ENCODE measurements around the gene MRNIP. TPM values are rescaled to one million over a fixed set of nuclear protein-coding genes. Genes with fewer than 3 reads are reported as not detected.

Gene MRNIP
- total RNA-seq, 1 experiment from 2014 or later: 33.6 TPM

GRCh38 chr5:179816796-179817469 is 41.7 kb downstream of the MRNIP start:
- no peaks in the 10 kb centered on the region for H3K27me3 ChIP-seq (ENCODE audit: low read length)
- no peaks in the 10 kb centered on the region for H3K9me3 ChIP-seq (ENCODE audit: low read length)
- no peak overlapping the region for H3K4me2 ChIP-seq (ENCODE audit: low read depth, low read length, poor library complexity, severe bottlenecking)
- H3K27ac ChIP-seq (ENCODE audit: low read length): no peak overlapping the region
- DNase-seq: no peak
- H3K36me3 ChIP-seq (ENCODE audit: insufficient read depth, low read length): no peaks in the 10 kb centered on the region
- no peaks in the 10 kb centered on the region for H3K9me2 ChIP-seq (replicated peaks; ENCODE audit: insufficient read depth, low read length)
- no peak overlapping the region for H3K9ac ChIP-seq (ENCODE audit: low read length)
- H3K4me1 ChIP-seq (ENCODE audit: low read length): peaks cover 31% of the 10 kb centered on the region
- H3K79me2 ChIP-seq (ENCODE audit: low read length): peaks cover 11% of the 10 kb centered on the region
- H2AFZ ChIP-seq (ENCODE audit: low read length): no peak overlapping the region
- H3K4me3 ChIP-seq (ENCODE audit: low read length): no peak overlapping the region
- H4K20me1 ChIP-seq (ENCODE audit: insufficient read depth, low read depth, low read length): peaks cover 7% of the 10 kb centered on the region

- H4K20me1 ChIP-seq (ENCODE audit: insufficient read depth, low read depth, low read length): peaks cover 4% of the 10 kb centered on the region; the same call in 1 of the 2 replicates
- H3K4me2 ChIP-seq (ENCODE audit: low read depth, low read length, poor library complexity, severe bottlenecking): no peak overlapping the region
- no peaks in the 10 kb centered on the region for H3K9me3 ChIP-seq (ENCODE audit: low read length)
- no peaks in the 10 kb centered on the region for H3K9me2 ChIP-seq (replicated peaks; ENCODE audit: insufficient read depth, low read length)
- H3K79me2 ChIP-seq (ENCODE audit: low read length): peaks cover 6% of the 10 kb centered on the region
- no peak overlapping the region for H2AFZ ChIP-seq (ENCODE audit: low read length)
- no peaks in the 10 kb centered on the region for H3K27me3 ChIP-seq (ENCODE audit: low read length)
- no peak overlapping the region for H3K4me3 ChIP-seq (ENCODE audit: low read length)
- no peak overlapping the region for H3K27ac ChIP-seq (ENCODE audit: low read length)
- H3K9ac ChIP-seq (ENCODE audit: low read length): no peak overlapping the region
- no peak for DNase-seq
- H3K4me1 ChIP-seq (ENCODE audit: low read length): peaks cover 26% of the 10 kb centered on the region
- H3K36me3 ChIP-seq (ENCODE audit: insufficient read depth, low read length): no peaks in the 10 kb centered on the region
Measured at GRCh38 chr5:179816401-179816795, 42.2 kb downstream of the MRNIP start.

DNA sequence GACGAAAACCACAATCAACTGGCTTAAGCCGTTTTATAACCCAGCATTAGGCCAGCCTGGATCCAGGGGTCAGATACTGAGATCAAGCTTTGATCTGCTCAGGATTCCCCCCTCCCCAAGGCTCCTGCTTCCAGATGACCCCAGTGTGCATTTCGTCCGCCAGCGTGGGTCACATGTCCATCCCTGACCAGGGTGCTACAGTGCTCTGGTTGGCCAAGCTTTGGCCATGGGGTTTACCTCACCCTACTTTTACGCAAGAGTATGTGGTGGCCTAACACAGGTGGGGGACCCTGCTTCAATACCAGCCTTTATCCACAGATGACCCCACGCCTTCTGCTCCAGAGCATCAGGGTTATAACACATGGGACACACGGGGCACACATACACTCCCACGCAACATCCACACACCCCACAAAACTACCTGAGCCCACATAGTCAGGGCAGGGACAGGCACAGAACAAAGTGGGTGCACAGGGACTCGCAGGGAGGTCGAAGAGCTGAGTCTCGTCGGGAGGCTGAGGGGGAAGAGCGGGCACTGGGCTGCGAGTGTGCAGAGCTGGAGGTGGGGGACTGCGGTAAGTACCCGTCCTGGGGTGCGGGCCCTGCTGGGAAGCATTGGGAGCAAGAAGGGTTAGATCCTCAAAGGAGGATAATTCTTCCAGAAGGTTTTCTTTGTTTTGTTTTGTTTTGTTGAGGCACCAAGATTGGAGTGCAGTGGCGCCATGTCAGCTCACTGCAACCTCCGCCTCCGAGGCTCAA is 42.9 kb downstream of the MRNIP start:
- Histone ChIP-seq H3K79me2 (ENCODE audit: low read length) (no peaks in the 10 kb centered on the region), H3K36me3 (ENCODE audit: insufficient read depth, low read length) (no peaks in the 10 kb centered on the region; the same call in 1 of the 2 replicates), H4K20me1 (ENCODE audit: insufficient read depth, low read depth, low read length) (no peaks in the 10 kb centered on the region), H3K4me1 (ENCODE audit: low read length) (peaks cover 26% of the 10 kb centered on the region), H3K9ac (ENCODE audit: low read length) (no peak overlapping the region), H3K27ac (ENCODE audit: low read length) (no peak overlapping the region), H3K9me2 (replicated peaks; ENCODE audit: insufficient read depth, low read length) (no peaks in the 10 kb centered on the region), H3K27me3 (ENCODE audit: low read length) (no peaks in the 10 kb centered on the region), H3K9me3 (ENCODE audit: low read length) (no peaks in the 10 kb centered on the region), H2AFZ (ENCODE audit: low read length) (no peak overlapping the region), H3K4me2 (ENCODE audit: low read depth, low read length, poor library complexity, severe bottlenecking) (no peak overlapping the region), H3K4me3 (ENCODE audit: low read length) (no peak overlapping the region)
- DNase-seq: no peak

- H3K4me3 ChIP-seq (ENCODE audit: low read length): no peak overlapping the region
- H3K9ac ChIP-seq (ENCODE audit: low read length): no peak overlapping the region
- no peak overlapping the region for H3K4me2 ChIP-seq (ENCODE audit: low read depth, low read length, poor library complexity, severe bottlenecking)
- peaks cover 11% of the 10 kb centered on the region for H3K4me1 ChIP-seq (ENCODE audit: low read length)
- H3K36me3 ChIP-seq (ENCODE audit: insufficient read depth, low read length): no peaks in the 10 kb centered on the region; the same call in 1 of the 2 replicates
- no peaks in the 10 kb centered on the region for H3K9me2 ChIP-seq (replicated peaks; ENCODE audit: insufficient read depth, low read length)
- no peak overlapping the region for H3K27ac ChIP-seq (ENCODE audit: low read length)
- no peaks in the 10 kb centered on the region for H3K9me3 ChIP-seq (ENCODE audit: low read length)
- no peaks in the 10 kb centered on the region for H4K20me1 ChIP-seq (ENCODE audit: insufficient read depth, low read depth, low read length)
- DNase-seq: no peak
- H2AFZ ChIP-seq (ENCODE audit: low read length): no peak overlapping the region
- no peaks in the 10 kb centered on the region for H3K27me3 ChIP-seq (ENCODE audit: low read length)
- no peaks in the 10 kb centered on the region for H3K79me2 ChIP-seq (ENCODE audit: low read length)
Measured at GRCh38 chr5:179814090-179814489, 44.5 kb downstream of the MRNIP start.

DNA sequence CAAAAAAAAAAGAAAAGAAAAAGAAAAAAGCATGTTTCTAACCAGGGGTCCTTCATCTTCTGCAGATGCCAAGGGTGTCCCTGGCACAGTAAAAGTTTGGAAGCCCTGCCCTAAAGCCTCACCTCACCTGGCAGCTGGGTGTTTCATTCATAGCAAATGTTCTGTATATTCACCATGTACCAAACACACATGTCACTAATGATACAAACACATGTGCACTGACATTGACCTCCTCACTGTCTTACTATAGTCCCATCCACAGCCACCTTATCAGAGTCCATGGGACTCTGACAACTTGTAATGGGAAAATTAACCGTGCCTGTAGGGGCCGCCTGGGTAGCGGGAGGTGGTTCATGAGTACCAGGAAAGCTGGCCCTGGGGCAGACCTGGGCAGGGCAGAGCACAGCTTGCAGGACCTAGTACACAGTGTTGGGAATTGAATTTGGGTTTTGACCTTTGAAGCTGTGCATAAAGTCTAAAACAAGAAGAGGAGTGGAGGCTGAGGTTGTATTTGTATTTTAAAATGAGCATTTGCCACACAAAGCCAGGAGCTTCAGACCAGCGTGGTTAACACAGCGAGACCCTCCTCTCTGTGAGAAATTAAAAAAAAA is 45.5 kb downstream of the MRNIP start:
- H3K79me2 ChIP-seq (ENCODE audit: low read length): peaks cover 4% of the 10 kb centered on the region; the same call in 1 of the 2 replicates
- H3K9me2 ChIP-seq (replicated peaks; ENCODE audit: insufficient read depth, low read length): no peaks in the 10 kb centered on the region
- H3K36me3 ChIP-seq (ENCODE audit: insufficient read depth, low read length): no peaks in the 10 kb centered on the region; the same call in 1 of the 2 replicates
- H3K4me2 ChIP-seq (ENCODE audit: low read depth, low read length, poor library complexity, severe bottlenecking): no peak overlapping the region
- no peak overlapping the region for H3K9ac ChIP-seq (ENCODE audit: low read length)
- H3K4me1 ChIP-seq (ENCODE audit: low read length): peaks cover under 1% of the 10 kb centered on the region
- no peaks in the 10 kb centered on the region for H3K9me3 ChIP-seq (ENCODE audit: low read length)
- no peaks in the 10 kb centered on the region for H3K27me3 ChIP-seq (ENCODE audit: low read length)
- no peak overlapping the region for H3K27ac ChIP-seq (ENCODE audit: low read length)
- H2AFZ ChIP-seq (ENCODE audit: low read length): no peak overlapping the region
- no peaks in the 10 kb centered on the region for H4K20me1 ChIP-seq (ENCODE audit: insufficient read depth, low read depth, low read length)
- no peak for DNase-seq
- no peak overlapping the region for H3K4me3 ChIP-seq (ENCODE audit: low read length)

DNA sequence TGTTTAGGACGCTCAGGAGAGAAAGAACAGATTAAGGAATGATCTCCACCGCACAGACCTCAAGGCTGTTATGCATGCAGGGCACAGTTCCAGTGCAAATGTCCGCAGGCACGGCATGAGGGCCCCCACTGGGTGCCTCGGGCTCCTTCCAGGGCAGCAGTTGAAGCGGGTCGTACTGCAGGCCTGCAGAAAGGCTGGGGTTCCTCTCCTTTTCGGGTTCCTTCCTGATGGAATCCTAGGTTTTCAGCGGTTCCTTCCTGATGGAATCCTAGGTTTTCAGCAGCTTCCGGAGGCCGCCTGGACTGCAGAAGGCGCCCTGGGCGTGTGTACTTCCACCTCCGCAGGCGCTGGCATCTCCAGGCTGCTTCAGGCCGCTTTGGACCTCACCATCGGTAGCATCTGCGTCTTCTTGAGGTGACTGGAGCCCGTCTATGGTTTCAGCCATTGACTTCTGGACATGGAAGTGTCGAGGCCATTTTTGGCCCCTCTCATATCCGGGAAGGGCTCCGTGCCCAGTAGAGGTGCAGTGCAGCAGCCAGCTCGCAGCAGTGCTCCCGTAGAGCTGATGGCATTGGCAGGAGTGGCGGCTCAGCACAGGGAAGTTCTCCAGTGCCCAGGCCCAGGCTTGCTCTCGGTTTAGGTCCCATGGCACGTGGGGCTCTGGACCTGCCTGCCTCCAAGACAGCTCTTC is 46.3 kb downstream of the MRNIP start:
- Histone ChIP-seq H3K4me3 (ENCODE audit: low read length) (no peak overlapping the region), H3K79me2 (ENCODE audit: low read length) (peaks cover 7% of the 10 kb centered on the region; the same call in 1 of the 2 replicates), H3K36me3 (ENCODE audit: insufficient read depth, low read length) (no peaks in the 10 kb centered on the region; the same call in 1 of the 2 replicates), H3K9me3 (ENCODE audit: low read length) (no peaks in the 10 kb centered on the region), H2AFZ (ENCODE audit: low read length) (no peak overlapping the region), H3K27me3 (ENCODE audit: low read length) (no peaks in the 10 kb centered on the region), H3K27ac (ENCODE audit: low read length) (no peak overlapping the region), H4K20me1 (ENCODE audit: insufficient read depth, low read depth, low read length) (no peaks in the 10 kb centered on the region), H3K4me2 (ENCODE audit: low read depth, low read length, poor library complexity, severe bottlenecking) (no peak overlapping the region), H3K4me1 (ENCODE audit: low read length) (no peaks in the 10 kb centered on the region; the same call in 1 of the 2 replicates), H3K9ac (ENCODE audit: low read length) (no peak overlapping the region), H3K9me2 (replicated peaks; ENCODE audit: insufficient read depth, low read length) (no peaks in the 10 kb centered on the region)
- DNase-seq: no peak

DNA sequence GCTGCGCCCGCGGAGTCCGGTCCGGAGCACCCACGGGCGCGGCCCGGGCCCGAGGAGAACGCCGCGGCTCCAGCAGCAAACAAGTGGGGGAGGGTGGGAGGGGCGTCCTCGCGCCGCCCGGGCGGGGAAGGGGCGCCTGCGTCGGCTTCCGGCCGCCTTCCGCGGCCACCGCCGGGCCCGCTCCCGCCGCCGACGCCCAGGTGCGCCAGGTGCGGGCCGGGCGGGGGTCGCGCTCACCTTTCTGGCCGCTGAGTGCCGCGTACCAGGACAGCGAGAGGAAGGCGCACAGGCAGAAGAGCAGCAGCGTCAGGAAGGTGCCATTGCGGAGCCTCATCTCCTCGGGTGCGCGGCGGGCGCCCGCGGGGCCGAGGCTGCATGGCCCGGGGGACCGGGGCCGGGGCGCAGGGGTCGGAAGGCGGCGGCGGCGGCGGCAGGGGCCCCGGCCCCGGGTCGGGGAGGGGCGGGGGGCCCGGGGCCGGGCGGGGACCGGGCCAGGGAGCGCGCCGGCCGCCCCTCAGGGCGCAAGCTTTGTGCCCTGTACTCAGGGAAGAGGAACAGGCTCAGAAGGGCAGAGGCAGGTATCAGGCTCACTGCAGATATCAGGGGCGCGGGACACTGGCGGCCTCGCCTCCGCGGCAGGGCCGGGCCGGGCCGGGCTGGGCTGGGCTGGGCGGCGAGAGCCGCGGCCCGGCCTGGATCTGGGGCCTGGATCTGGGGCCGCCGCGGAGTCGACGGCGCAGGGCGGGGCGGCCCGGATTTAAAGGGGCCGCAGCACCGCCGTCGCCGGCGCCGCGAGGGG is 52.2 kb downstream of the MRNIP start, which contains the start of gene MGAT4B:
TSS of gene MGAT4B (minus strand) at position 617 of the 799 bp plus-strand sequence. CDS start at position 334, 283 bp downstream.
- peaks cover 9% of the 10 kb centered on the region; the same call in 1 of the 2 replicates for H4K20me1 ChIP-seq (ENCODE audit: insufficient read depth, low read depth, low read length)
- H3K79me2 ChIP-seq (ENCODE audit: low read length): peaks cover 16% of the 10 kb centered on the region
- peak within 1 kb of the TSS; percentile 95 for H3K9ac ChIP-seq (ENCODE audit: low read length)
- peak within 1 kb of the TSS; percentile 54 for H3K27ac ChIP-seq (ENCODE audit: low read length)
- H3K27me3 ChIP-seq (ENCODE audit: low read length): no peaks in the 10 kb centered on the region
- H3K36me3 ChIP-seq (ENCODE audit: insufficient read depth, low read length): no peaks in the 10 kb centered on the region; the same call in 1 of the 2 replicates
- H3K9me2 ChIP-seq (replicated peaks; ENCODE audit: insufficient read depth, low read length): no peaks in the 10 kb centered on the region
- peak within 1 kb of the TSS; percentile 81 for H3K4me2 ChIP-seq (ENCODE audit: low read depth, low read length, poor library complexity, severe bottlenecking)
- DNase-seq: peak; percentile 91
- peak within 1 kb of the TSS; percentile 89 for H3K4me3 ChIP-seq (ENCODE audit: low read length)
- H2AFZ ChIP-seq (ENCODE audit: low read length): peak within 1 kb of the TSS; percentile 71
- peaks cover 30% of the 10 kb centered on the region for H3K4me1 ChIP-seq (ENCODE audit: low read length)
- no peaks in the 10 kb centered on the region for H3K9me3 ChIP-seq (ENCODE audit: low read length)
